Measurements from ENCODE around the gene RSF1.

DNA sequence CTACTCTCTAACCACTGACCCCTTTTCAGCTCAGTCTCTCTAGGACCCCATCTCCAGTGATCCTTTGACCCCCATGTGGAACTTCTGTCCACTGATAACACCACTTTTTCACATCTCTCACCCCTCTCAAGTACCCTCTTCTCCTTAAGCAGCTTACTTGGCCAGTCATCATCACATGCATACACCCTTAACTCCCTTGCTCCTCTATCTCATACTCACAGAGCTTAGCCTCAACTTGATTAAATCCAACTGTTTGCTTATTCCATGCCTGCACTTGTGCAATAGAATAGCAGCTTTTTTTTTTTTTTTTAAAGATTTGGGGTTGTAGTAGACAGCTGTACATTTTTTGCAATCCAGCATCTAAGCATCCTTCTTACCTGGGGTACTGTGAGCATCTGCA lies 208.6 kb downstream of the RSF1 start:
- TF ChIP-seq CTCF (IDR thresholded peaks at IDR 0.05): no peak
- no peak for TF ChIP-seq EZH2 (IDR thresholded peaks at IDR 0.05; ENCODE audit: borderline replicate concordance, insufficient read depth, low read depth, low read length, poor library complexity, severe bottlenecking)

All from B cell (primary cell).